ENCODE data around the gene FUT2. TPM values are rescaled to one million over a fixed set of nuclear protein-coding genes. Genes with fewer than 3 reads are reported as not detected.

The FUT2 gene
- total RNA-seq, 2 donors from 2014 or later: not detected

DNA sequence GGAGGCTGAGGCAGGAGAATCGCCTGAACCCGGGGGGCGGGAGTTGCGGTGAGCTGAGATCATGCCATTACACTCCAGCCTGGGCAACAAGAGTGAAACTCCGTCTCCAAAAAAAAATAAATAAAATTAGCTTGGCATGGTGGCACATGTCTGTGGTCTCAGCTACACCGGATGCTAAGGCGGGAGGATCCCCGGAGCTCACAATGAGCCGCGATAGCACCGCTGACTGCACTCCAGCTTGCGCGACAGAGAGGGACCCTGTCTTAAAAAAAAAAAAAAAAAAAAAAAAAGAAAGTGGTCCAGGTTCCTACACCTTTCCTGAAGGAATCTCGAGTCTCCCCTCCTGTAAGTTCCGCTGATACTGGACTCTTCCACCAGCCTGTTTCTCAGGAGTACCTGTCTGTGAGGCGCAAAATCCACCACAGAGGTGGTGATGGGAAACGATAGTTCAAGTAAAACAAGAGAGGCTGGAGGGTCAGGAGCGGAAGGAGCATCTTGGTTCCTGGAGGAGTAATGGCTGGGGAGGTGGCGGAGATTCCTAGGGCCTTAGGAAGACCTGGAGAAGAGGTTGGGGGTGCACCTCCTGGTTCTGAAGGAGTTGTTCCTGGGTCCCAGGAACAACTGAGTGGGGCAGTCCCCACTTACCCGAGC is 56.2 kb downstream of the FUT2 start:
- Mint-ChIP-seq H3K9me3 (no peaks in the 10 kb centered on the region), H3K27ac (no peak overlapping the region), H3K36me3 (no peaks in the 10 kb centered on the region)
- no peak for DNase-seq (ENCODE audit: low spot score in 2 of 2)
- peak in 1 of 2 donors; percentile 14 for ATAC-seq

DNA sequence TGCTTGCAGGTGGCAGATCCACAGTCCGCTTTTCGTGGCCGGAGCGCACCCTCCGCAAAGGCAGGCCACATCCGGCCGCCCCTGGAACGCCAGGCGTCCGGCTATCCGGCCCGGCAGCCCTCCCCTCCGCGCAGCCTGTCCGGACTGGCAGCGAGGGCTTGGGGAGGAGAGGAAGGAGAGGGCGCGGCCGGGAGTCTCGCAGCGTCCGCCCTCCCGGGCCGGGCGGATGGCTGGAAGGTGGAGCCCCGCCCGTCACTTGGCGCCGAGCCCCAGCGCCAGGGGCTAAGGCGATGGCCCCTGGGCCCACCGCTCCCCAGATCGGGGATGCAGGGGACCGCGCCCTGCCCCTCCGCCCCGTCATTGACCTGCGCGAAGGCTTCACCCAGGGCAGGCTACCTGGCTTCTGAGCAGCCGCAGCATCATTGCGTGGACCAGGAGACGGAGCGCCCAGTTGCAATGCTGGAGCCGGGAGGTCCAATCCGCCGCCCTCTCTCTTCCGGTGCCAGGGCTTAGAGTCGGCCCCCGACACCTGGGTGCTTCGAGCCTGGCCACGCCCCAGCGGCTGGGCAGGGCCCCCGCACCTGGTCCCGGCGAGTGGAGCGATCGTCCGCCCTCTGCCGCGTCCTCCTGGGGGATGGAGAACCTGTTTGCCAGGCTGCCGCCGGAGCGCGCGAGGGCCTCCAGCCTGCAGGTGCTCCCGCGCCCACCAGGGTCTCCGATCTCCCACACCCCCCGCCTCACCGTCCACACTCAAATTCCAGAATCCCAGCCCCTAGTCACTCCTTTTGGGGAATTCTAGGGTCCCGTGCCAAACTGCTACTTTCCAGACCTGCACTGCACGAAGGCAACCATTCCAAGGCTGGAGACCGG is 57.0 kb downstream of the FUT2 start, which contains the start of gene FUT1:
FUT1 (minus strand) TSS at position 146 of the 870 bp plus-strand sequence. CDS start 1,360 bp downstream, outside the sequence.
- ATAC-seq: peak; percentile 80 to 82
- Mint-ChIP-seq H3K27ac (peak within 1 kb of the TSS in 1 of 2 donors; percentile 23), H3K9me3 (no peaks in the 10 kb centered on the region), H3K36me3 (no peaks in the 10 kb centered on the region)
- DNase-seq (ENCODE audit: low spot score in 2 of 2): peak in 1 of 2 donors; percentile 49

DNA sequence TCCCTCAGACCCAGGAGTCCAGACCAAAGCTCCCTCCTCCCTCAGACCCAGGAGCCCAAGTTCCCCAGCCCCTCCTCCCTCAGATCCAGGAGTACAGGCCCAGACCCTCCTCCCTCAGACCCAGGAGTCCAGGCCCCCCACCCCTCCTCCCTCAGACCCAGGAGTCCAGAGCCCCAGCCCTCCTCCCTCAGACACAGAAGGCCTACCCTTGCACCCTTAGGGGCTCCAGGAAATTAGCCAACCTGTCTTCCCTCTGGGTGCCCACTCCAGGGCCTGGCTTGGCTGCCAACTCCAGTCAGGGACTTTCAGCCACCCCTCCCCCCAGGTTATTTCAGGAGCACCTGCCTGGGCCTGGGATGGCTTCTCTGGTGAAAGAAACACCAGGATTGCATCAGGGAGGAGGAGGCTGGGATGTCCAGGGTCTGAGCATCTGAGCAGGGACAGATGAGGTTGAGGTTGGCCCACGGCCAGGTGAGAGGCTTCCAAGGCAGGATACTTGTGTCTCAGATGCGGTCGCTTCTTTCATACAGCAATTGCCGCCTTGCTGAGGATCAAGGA is 59.4 kb downstream of the FUT2 start, which contains the start of gene FGF21:
FGF21 (plus strand) TSS at position 441 of the 558 bp plus-strand sequence. CDS start 713 bp downstream, outside the sequence.
- Mint-ChIP-seq H3K36me3 (no peaks in the 10 kb centered on the region), H3K9me3 (no peaks in the 10 kb centered on the region), H3K27ac (no peak within 1 kb of the TSS)
- no peak for ATAC-seq
- DNase-seq (ENCODE audit: low spot score in 2 of 2): no peak

Other genes starting within 250 kb of the FUT2 start
- 10 to 100 TPM; 32.8 to 46.3 TPM for gene GRWD1, start 250.0 kb upstream of the FUT2 start, total RNA-seq
- 1 to 10 TPM; 2.1 to 2.3 TPM for gene KCNJ14, start 240.4 kb upstream of the FUT2 start, total RNA-seq
- 10 to 100 TPM; 32.4 to 64.1 TPM for gene CYTH2, start 226.6 kb upstream of the FUT2 start, total RNA-seq
- gene LMTK3, start 184.1 kb upstream of the FUT2 start, total RNA-seq: 1 to 10 TPM; 2.9 to 9.5 TPM
- gene SULT2B1, start 143.8 kb upstream of the FUT2 start, total RNA-seq: not detected
- gene SPACA4, start 89.2 kb upstream of the FUT2 start, total RNA-seq: not detected
- gene FAM83E, start 80.9 kb upstream of the FUT2 start, total RNA-seq: 1 to 10 TPM; 5.5 to 9.1 TPM
- 1,000 to 10,000 TPM; 2,030 to 2,264 TPM for gene RPL18, start 76.8 kb upstream of the FUT2 start, total RNA-seq
- 10 to 100 TPM; 25.7 to 40.4 TPM for gene SPHK2, start 76.5 kb upstream of the FUT2 start, total RNA-seq
- gene DBP, start 58.6 kb upstream of the FUT2 start, total RNA-seq: 10 to 100 TPM; 10.5 to 16.9 TPM
- 10 to 100 TPM in 1 of 2 donors, 1 to 10 TPM in 1; 7.9 to 10.9 TPM for gene CA11, start 49.8 kb upstream of the FUT2 start, total RNA-seq
- 1 to 10 TPM; 1.6 to 2.5 TPM for gene NTN5, start 23.0 kb upstream of the FUT2 start, total RNA-seq
- 1 to 10 TPM; 1.1 to 1.4 TPM for gene MAMSTR, start 23.8 kb downstream of the FUT2 start, total RNA-seq
- gene RASIP1, start 44.6 kb downstream of the FUT2 start, total RNA-seq: under 1 TPM; 0.19 to 0.66 TPM
- not detected for gene IZUMO1, start 50.9 kb downstream of the FUT2 start, total RNA-seq
- gene FUT1, start 56.7 kb downstream of the FUT2 start, total RNA-seq: under 1 TPM in 1 of 2 donors, not detected in 1; 0.41 TPM
- not detected for gene FGF21, start 59.6 kb downstream of the FUT2 start, total RNA-seq
- gene BCAT2, start 115.1 kb downstream of the FUT2 start, total RNA-seq: 10 to 100 TPM; 33.9 to 72.1 TPM
- 1 to 10 TPM; 1.3 to 1.7 TPM for gene HSD17B14, start 140.5 kb downstream of the FUT2 start, total RNA-seq
- gene PLEKHA4, start 172.6 kb downstream of the FUT2 start, total RNA-seq: 10 to 100 TPM in 1 of 2 donors, 1 to 10 TPM in 1; 9.1 to 20.3 TPM
- 100 to 1,000 TPM in 1 of 2 donors, 10 to 100 TPM in 1; 93.1 to 133 TPM for gene PPP1R15A, start 176.4 kb downstream of the FUT2 start, total RNA-seq
- 1 to 10 TPM in 1 of 2 donors, under 1 TPM in 1; 0.52 to 1.1 TPM for gene TULP2, start 202.8 kb downstream of the FUT2 start, total RNA-seq
- gene NUCB1, start 204.3 kb downstream of the FUT2 start, total RNA-seq: 100 to 1,000 TPM; 191 to 254 TPM
- 1 to 10 TPM; 2.2 to 7.4 TPM for gene DHDH, start 237.7 kb downstream of the FUT2 start, total RNA-seq